Stimulated activated CD4-positive, alpha-beta T cell treated with anti-CD3 and anti-CD28 coated beads, Interleukin-2, amount 100 ng/mL, for 4 hours (primary cell): ENCODE measurements around the gene IQCF5.
"Not testable (repeated sequence)": the region's sequence is repeated elsewhere in the genome, so short reads cannot be mapped to it uniquely, and the experiment has no call there.

ENCODE experiments used
- DNase-seq: peaks from one replicate; pipeline ENCODE4 v3.0.0-alpha.2; 2020; ENCODE audit warnings: low read depth

IQCF5 gene

GRCh38 chr3:51868896-51869295, 6.5 kb downstream of the IQCF5 start:
- DNase-seq: not testable (repeated sequence)

- no peak for DNase-seq
Measured at GRCh38 chr3:51862886-51863285, 12.5 kb downstream of the IQCF5 start.

- DNase-seq: no peak
Measured at GRCh38 chr3:51860703-51861665, 14.4 kb downstream of the IQCF5 start, which contains the start of gene IQCF2. Gene IQCF2 (plus strand): TSS chr3:51861615. CDS start chr3:51861667, 52 bp downstream.

- not testable (repeated sequence) for DNase-seq
Measured at GRCh38 chr3:51855411-51855810, 20.0 kb downstream of the IQCF5 start.

GRCh38 chr3:51845129-51845528, 30.3 kb downstream of the IQCF5 start:
- no peak for DNase-seq

- no peak for DNase-seq
Measured at GRCh38 chr3:51836606-51837005, 38.8 kb downstream of the IQCF5 start.

GRCh38 chr3:51830836-51831385, 44.5 kb downstream of the IQCF5 start:
- no peak for DNase-seq

GRCh38 chr3:51830345-51830744, 45.1 kb downstream of the IQCF5 start:
- DNase-seq: no peak

GRCh38 chr3:51828297-51828696, 47.1 kb downstream of the IQCF5 start:
- no peak for DNase-seq
